RWPE1 (cell line): ENCODE measurements around the gene TMEM17.

Experiments
- CTCF ChIA-PET: fragments of 350-600 bp; sonication (Branson Sonifier 250); formaldehyde crosslinking; extraction: SDS; loops from one replicate; lab custom pipeline; 2021; lab: Yijun Ruan, JAX
- POLR2A ChIA-PET: fragments of 400-600 bp; formaldehyde crosslinking; extraction: SDS; loops from one replicate; lab custom pipeline; 2020; ENCODE audit warnings: antibody characterized with exemption; ENCODE audit not compliant: low non-redundant PET; lab: Yijun Ruan, JAX
- DNase-seq: peaks from one replicate; pipeline ENCODE4 v3.0.0; 2012; ENCODE audit warnings: low spot score
- H3K27ac ChIP-seq: fragments of 450-650 bp; 2 replicates; pipeline ENCODE4 v1.5.1; 2017
- CTCF ChIP-seq: fragments of 450-650 bp; conservative IDR thresholded peaks from 2 replicates; pipeline ENCODE4 v1.5.1; 2017; ENCODE audit warnings: low read depth, mild to moderate bottlenecking

The TMEM17 gene

GRCh38 chr2:62505750-62506420, at the start of gene TMEM17:
TSS of gene TMEM17 (minus strand) at chr2:62506195. CDS start at chr2:62506129, 66 bp downstream.
- H3K27ac ChIP-seq, result peak within 1 kb of the TSS; percentile 84
- POLR2A ChIA-PET, result interaction anchor here (0.8 to 1.4 kb wide), 3 partner anchors 48 to 199 kb away, joined by 3 to 8 read pairs (median 5); partner anchors contain the start of gene EHBP1
- CTCF ChIA-PET, result interaction anchor here (0.6 kb wide), 1 partner anchor 1471 kb away, joined by 8 read pairs; no protein-coding TSS in a partner anchor
- no peak for TF ChIP-seq CTCF
- peak; percentile 82 for DNase-seq

- H3K27ac ChIP-seq, result no peak overlapping the region
- ChIA-PET CTCF (no interaction called here), POLR2A (no interaction called here)
- no peak for DNase-seq
- TF ChIP-seq CTCF, result no peak
Observed at GRCh38 chr2:62554440-62554839, 48.4 kb upstream of the TMEM17 start.

- CTCF ChIA-PET, result interaction anchor here (0.5 kb wide), 1 partner anchor 26 kb away, joined by 4 read pairs; no protein-coding TSS in a partner anchor
- POLR2A ChIA-PET, result no interaction called here
- TF ChIP-seq CTCF, result no peak
- no peak for DNase-seq
- H3K27ac ChIP-seq, result no peak overlapping the region
Observed at GRCh38 chr2:62550461-62550860, 44.5 kb upstream of the TMEM17 start.

- DNase-seq, result no peak
- no peak for TF ChIP-seq CTCF
- H3K27ac ChIP-seq, result no peak overlapping the region
- ChIA-PET POLR2A (no interaction called here), CTCF (no interaction called here)
Observed at GRCh38 chr2:62547854-62548253, 41.9 kb upstream of the TMEM17 start.

- ChIA-PET CTCF (no interaction called here), POLR2A (no interaction called here)
- no peak for TF ChIP-seq CTCF
- H3K27ac ChIP-seq, result no peak overlapping the region
- DNase-seq, result no peak
Observed at GRCh38 chr2:62545261-62545660, 39.3 kb upstream of the TMEM17 start.

- DNase-seq, result no peak
- no peak overlapping the region for H3K27ac ChIP-seq
- ChIA-PET CTCF (no interaction called here), POLR2A (no interaction called here)
- no peak for TF ChIP-seq CTCF
Observed at GRCh38 chr2:62540408-62541168, 34.6 kb upstream of the TMEM17 start.
